ENCODE results near the gene UPF3A. TPM values are rescaled to one million over a fixed set of nuclear protein-coding genes. Genes with fewer than 3 reads are reported as not detected.
A peak's percentile ranks its signal among the peaks of the same experiment; 100 is the strongest.

The UPF3A gene
- polyA plus RNA-seq, 2 of the 4 experiments (the other 2 are of a cell fraction): 51.0 to 62.6 TPM

DNA sequence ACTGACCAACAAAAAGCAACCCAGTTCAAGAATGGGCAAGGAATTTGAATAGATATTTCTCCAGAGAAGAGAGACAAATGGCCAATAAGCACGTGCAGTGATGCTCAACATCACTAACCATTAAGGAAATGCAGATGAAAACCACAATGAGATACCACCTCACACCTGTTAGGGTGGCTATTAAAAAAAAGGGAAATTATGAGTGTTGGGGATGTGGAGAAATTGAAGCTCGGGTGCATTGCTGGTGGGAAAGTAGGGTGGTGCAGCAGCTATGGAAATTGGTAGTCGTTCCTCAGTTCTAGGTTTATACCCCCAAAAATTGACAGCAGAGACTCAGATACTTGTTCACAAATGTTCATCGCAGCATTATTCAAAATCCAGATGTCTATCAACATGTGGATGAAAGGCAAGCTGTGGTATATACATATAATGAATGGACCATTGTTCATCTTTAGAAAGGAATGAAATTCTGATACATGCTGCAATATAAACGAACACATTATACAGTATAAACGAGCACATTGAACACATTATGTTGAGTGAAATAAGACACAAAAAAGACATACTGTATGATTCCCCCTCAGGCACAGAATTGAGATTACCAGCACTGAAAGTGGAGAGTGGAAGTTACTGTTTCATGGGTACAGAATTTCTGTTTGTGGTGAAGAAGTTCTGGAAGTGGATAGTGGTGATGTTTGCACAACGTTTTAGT lies 33.8 kb downstream of the UPF3A start:
- no peak for TF ChIP-seq CBX2 (IDR thresholded peaks at IDR 0.05; ENCODE audit: borderline replicate concordance, low read depth)
- no peak for TF ChIP-seq CHD4 (IDR thresholded peaks at IDR 0.05; ENCODE audit: borderline replicate concordance)
- TF ChIP-seq POLR2AphosphoS2 (conservative IDR thresholded peaks at IDR 0.05; ENCODE audit: low read length): no peak
- no peak for TF ChIP-seq NR3C1 (IDR thresholded peaks at IDR 0.05)
- no peak for TF ChIP-seq EP300 (IDR thresholded peaks at IDR 0.05)
- no peak for TF ChIP-seq USF2 (IDR thresholded peaks at IDR 0.05)
- no peak for TF ChIP-seq KDM1A (IDR thresholded peaks at IDR 0.05; ENCODE audit: low read depth)
- no peak for TF ChIP-seq HOXB5 (CRISPR knock-in tag; IDR thresholded peaks at IDR 0.05)
- no peak for TF ChIP-seq POLR2A (IDR thresholded peaks at IDR 0.05; ENCODE audit: low read length)
- TF ChIP-seq RCOR1 (IDR thresholded peaks at IDR 0.05; ENCODE audit: low read depth, low read length): no peak
- TF ChIP-seq HOXA7 (CRISPR knock-in tag; IDR thresholded peaks at IDR 0.05): no peak
- TF ChIP-seq KDM5A (IDR thresholded peaks at IDR 0.05): no peak
- no peak for TF ChIP-seq CBX8 (IDR thresholded peaks at IDR 0.05)
- Histone ChIP-seq H3K4me3 (peak overlapping the region; percentile 58), H3K4me1 (peaks cover 20% of the 10 kb centered on the region), H3K9me3 (no peaks in the 10 kb centered on the region), H3K27ac (peak overlapping the region; percentile 83 to 97), H3K4me2 (peak overlapping the region; percentile 79)
- ChIA-PET CTCF (no interaction called here), POLR2A (no interaction called here)
- WGBS (ENCODE audit: missing lambda C conversion rate): 8% methylated on average over 7 of the region's 7 CpGs
- DNase-seq (ENCODE audit: low read depth in 1 of 2, low spot score in 1 of 2): no peak
- no peak for FAIRE-seq
- ATAC-seq: no peak

- ATAC-seq: no peak
- FAIRE-seq: no peak
- H3K27ac ChIP-seq: no peak overlapping the region
- WGBS (ENCODE audit: missing lambda C conversion rate): 96% methylated on average over 1 of the region's 1 CpG
- no peak overlapping the region for H3K4me3 ChIP-seq
- ChIA-PET POLR2A (no interaction called here), CTCF (interaction anchor here (1.3 to 1.4 kb wide), 2 partner anchors 16 to 22 kb away, joined by 3 to 4 read pairs; no protein-coding TSS in a partner anchor)
- H3K4me2 ChIP-seq: no peak overlapping the region
- TF ChIP-seq CBX2 (IDR thresholded peaks at IDR 0.05; ENCODE audit: borderline replicate concordance, low read depth): no peak
- peaks cover 12% of the 10 kb centered on the region for H3K4me1 ChIP-seq
- no peaks in the 10 kb centered on the region for H3K9me3 ChIP-seq
- no peak for DNase-seq (ENCODE audit: low read depth in 1 of 2, low spot score in 1 of 2)
Observed at GRCh38 chr13:114318624-114319023, 37.2 kb downstream of the UPF3A start.

- ATAC-seq (no peak), DNase-seq (ENCODE audit: low read depth in 1 of 2, low spot score in 1 of 2) (no peak), FAIRE-seq (no peak)
- Histone ChIP-seq H3K9me3 (no peaks in the 10 kb centered on the region), H3K27ac (no peak overlapping the region), H3K4me3 (no peak overlapping the region), H3K4me1 (peaks cover 11% of the 10 kb centered on the region; the same call in 2 of the 3 replicates), H3K4me2 (no peak overlapping the region)
- ChIA-PET CTCF (interaction anchor here (1.3 kb wide), 1 partner anchor 21 kb away, joined by 3 read pairs; no protein-coding TSS in a partner anchor), POLR2A (no interaction called here)
- 80% methylated on average over 3 of the region's 3 CpGs for WGBS (ENCODE audit: missing lambda C conversion rate)
- TF ChIP-seq TFCP2L1 (CRISPR knock-in tag; IDR thresholded peaks at IDR 0.05) (no peak), HOXB13 (CRISPR knock-in tag; IDR thresholded peaks at IDR 0.05; ENCODE audit: low read depth) (no peak), KDM5A (IDR thresholded peaks at IDR 0.05) (no peak), MAFK (IDR thresholded peaks at IDR 0.05; ENCODE audit: partially characterized antibody) (no peak), FOSB (CRISPR knock-in tag; IDR thresholded peaks at IDR 0.05) (no peak), PBX3 (IDR thresholded peaks at IDR 0.05) (no peak), HEYL (CRISPR knock-in tag; IDR thresholded peaks at IDR 0.05) (no peak), HOXB5 (CRISPR knock-in tag; IDR thresholded peaks at IDR 0.05) (no peak)
- TF ChIP-seq, protein P1, sequence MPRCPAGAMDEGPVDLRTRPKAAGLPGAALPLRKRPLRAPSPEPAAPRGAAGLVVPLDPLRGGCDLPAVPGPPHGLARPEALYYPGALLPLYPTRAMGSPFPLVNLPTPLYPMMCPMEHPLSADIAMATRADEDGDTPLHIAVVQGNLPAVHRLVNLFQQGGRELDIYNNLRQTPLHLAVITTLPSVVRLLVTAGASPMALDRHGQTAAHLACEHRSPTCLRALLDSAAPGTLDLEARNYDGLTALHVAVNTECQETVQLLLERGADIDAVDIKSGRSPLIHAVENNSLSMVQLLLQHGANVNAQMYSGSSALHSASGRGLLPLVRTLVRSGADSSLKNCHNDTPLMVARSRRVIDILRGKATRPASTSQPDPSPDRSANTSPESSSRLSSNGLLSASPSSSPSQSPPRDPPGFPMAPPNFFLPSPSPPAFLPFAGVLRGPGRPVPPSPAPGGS (IDR thresholded peaks at IDR 0.05): no peak
Observed at GRCh38 chr13:114319441-114319913, 38.1 kb downstream of the UPF3A start.

Data from A549 (cell line).